ENCODE data around the gene DELE1.

The DELE1 gene

GRCh38 chr5:141957367-141957996, 33.8 kb downstream of the DELE1 start:
- DNase-seq (ENCODE audit: low read depth), result no peak

DNA sequence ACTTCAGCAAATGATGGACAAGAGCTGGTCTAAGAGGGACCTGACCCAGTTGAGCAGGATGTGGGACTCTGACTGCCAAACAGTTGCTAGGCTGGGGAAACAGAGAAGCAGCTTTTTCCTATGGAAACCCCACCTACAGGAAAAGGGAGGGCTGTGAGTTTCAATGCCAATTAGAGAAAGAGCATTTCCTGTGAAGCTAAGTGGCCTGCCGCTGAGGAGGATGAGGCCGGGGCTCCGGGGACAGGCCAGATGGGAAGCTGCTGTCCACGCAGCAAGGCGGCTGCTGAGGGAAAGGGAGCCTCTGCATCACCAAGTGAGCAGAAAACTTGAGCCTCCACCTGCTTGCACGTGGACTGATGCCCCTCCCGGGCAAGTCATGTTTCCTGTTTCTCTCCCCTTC, 34.4 kb downstream of the DELE1 start, which contains the start of gene PCDH12:
TSS of gene PCDH12 (minus strand) at position 90 of the 400 bp plus-strand sequence. CDS start 351 bp downstream, outside the sequence.
- no peak for DNase-seq (ENCODE audit: low read depth)

DNA sequence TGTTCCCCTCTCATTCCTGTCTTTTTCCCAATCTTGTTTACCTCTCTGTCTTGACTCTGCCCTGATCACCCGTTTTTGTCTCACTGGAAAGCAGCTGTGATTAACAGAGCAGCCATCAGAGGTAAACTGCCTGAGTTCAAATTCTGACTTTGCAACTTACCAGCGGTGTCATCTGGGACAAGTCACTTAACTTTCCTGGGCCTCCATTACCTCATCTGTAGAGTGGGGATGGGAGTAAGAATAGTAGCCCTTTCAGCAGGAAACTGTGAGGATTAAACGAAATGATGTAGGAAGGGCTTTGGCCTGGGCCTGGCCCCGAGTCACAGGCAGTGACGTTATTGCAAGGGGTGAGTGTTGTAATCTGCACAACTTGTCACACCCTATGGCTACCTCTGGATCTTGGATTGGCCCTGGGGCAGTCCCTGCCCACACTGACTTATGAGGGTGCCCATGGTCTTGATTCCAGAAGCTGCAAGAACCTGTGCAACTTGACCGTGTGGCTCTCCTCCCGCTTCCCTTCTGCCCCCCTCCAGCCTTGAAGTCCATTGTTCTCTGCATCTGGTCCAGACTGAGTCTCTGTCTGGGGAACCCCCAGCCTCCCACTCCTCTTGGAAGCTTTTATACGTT, 35.0 kb downstream of the DELE1 start:
- DNase-seq (ENCODE audit: low read depth), result no peak

GRCh38 chr5:141960018-141960417, 36.3 kb downstream of the DELE1 start:
- no peak for DNase-seq (ENCODE audit: low read depth)

DNA sequence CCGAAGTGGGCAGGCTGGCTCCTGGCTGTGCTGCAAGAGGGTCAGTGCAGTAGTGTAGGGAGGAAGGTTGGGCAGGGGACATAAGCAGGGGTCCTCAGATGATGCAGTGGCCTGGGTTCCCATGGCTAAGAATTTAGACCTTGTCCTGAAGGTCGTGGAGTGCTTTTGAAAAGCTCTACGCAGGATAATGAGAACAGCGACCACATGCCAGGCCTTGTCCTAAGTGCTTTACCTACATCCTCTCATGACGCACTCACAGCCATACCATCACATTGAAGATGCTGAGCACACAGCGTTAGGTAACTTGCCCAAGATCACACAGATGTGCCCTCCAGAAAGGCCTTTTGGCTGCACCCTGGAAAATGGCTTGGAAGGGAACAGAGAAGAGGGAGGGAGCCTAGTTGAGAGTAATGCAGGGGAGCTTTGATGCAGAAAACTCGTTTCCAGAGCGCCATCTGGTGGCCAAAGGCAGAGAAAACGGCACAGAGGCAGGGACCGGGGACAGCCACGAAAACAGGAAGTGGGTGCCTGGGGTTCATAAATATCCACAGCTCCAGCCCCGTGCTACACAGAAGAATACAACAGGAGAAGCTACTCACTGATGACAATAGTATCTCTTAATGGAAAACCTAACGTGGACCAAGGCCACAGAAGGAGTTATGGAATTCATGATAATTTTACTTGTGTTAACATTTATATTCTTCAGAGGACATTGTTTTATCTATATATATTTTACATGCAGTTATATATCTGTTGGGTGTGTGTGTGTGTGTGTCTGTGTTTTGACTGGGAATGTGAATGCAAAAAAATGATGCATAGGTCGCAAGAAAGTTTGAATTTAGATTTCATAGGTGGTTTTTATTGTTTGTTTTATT, 37.0 kb downstream of the DELE1 start:
- DNase-seq (ENCODE audit: low read depth), result peak; percentile 82

- DNase-seq (ENCODE audit: low read depth), result no peak
Observed at GRCh38 chr5:141961466-141961865, 37.8 kb downstream of the DELE1 start.

DNA sequence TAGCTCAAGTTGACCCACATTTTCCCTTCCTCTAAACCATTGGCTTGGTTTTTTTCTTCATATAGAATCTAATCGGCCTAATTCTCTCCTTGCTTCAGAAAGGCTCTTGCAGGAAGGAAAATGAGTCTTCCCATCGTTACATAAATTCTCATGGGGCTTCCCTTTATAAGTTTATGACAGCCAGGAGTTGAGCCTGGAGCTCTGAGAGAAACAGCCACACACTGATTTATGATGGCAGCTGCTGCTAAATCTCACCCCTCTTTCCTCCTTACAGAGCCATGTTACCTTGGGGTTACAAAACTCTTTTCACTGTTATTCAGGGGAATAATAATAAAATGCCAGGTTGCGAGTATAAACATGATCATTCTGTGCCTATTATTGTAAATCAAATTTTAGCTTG, 40.0 kb downstream of the DELE1 start:
- no peak for DNase-seq (ENCODE audit: low read depth)

- DNase-seq (ENCODE audit: low read depth), result no peak
Observed at GRCh38 chr5:141965071-141965470, 41.4 kb downstream of the DELE1 start.

DNA sequence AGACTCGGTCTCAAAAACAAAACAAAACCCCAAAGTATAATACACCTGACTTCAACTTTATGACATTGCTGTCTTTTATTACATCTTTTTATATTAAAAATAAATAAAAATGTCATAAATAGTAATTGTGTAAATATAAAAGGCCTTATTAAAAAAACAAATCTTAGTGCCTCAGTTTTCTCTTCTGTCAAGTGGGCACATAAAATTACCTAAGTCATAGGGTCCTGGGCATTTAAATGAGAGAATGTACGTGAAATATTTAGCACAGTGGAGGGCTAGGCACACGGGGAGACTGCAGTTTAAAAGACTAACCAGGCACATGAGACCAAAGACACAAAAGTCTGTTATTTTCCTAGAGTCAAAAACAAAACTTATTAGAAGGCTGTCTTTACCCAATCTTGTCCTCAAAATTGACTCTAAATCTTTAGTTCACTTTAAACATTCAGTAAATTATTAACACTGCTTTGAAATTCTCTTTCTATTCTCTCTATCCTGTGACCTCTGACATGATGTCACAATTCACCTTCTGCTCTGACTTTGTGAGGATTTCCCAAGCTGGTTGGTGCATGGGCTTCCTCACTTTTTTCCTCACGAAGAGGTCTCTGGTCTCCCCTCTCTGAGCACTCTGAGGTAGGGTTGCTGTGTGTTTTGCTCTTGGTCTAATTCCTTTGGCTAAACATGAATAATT, 42.7 kb downstream of the DELE1 start:
- DNase-seq (ENCODE audit: low read depth), result no peak

DNA sequence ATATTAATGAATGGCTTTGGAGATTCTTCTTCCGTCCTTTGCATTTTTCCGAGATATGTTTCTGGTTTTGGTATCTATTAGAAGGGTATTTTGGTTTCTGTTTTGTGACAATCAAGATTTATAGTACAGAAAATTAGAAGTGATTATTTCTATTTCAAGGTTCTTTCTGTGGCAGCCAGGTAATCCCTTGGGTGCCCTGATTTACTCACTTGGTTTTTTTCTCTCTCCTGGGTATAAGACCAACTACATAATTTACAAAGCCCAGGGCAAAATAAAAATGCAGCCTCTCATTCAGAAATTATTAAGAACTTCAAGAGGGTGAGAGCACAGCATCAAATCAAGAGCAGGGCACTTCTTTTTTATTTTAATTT, 43.3 kb downstream of the DELE1 start:
- DNase-seq (ENCODE audit: low read depth), result no peak

DNA sequence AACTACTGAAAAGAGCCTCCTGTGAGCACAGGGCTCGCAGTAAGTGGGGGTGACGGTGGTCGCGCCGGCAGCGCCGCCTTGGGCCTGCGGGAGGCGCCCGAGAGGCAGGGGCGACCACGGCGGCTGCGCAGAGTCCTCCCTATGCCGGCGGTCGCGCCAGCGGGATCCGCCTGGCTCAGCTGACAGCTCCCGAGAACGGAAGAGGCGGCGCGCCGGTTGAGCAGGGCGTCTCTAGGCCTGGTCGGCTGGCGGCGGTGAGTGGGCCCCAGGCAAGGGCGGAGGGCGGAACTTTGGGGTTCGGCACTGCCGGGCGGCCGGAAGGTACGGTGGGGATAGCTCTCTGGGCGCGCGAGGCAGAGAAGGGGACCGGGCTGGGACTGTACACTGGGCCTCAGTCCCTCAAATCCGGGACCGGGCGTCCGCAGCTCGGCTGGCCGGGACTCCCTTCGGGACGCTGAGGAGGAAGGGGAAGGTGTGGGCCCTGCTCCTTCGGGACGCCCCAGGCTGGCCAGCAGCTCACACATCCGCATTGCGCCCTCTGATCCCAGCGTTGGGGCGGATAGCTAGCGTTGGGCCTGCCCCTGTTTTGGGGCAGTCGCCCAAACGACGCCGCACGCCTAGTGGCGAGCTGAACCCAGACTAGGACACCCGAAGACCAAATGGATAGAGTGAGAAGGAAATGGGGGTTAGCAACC, 45.4 kb downstream of the DELE1 start, which contains the start of gene RNF14:
TSS of gene RNF14 (plus strand) at position 192 of the 695 bp plus-strand sequence. CDS start 4,484 bp downstream, outside the sequence.
- peak; percentile 96 for DNase-seq (ENCODE audit: low read depth)

- DNase-seq (ENCODE audit: low read depth), result no peak
Observed at GRCh38 chr5:141969783-141970771, 46.4 kb downstream of the DELE1 start.

- DNase-seq (ENCODE audit: low read depth), result no peak
Observed at GRCh38 chr5:141973871-141974595, 50.4 kb downstream of the DELE1 start.

DNA sequence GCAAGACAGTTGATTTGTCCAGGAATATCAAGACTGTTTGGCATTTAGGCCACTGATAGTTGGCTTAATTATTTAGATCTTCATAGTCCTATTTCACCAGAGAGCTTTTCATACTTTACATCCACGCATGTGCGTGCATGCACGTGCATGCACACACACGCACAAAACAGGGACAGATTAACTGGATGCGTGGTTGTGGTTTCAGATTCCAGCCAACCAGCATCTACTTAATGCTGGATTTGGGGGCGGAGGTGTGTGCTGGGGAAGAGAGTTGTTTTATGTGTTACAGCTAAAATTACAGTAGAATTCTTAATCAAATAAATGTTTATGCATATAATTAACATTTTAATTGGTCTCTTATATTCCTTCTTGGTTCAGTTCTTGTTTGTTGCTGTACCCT, 52.5 kb downstream of the DELE1 start:
- DNase-seq (ENCODE audit: low read depth), result no peak

DNA sequence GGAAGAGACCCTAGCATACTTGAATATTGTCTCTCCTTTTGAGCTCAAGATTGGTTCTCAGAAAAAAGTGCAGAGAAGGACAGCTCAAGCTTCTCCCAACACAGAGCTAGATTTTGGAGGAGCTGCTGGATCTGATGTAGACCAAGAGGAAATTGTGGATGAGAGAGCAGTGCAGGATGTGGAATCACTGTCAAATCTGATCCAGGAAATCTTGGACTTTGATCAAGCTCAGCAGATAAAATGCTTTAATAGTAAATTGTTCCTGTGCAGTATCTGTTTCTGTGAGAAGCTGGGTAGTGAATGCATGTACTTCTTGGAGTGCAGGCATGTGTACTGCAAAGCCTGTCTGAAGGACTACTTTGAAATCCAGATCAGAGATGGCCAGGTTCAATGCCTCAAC, 54.7 kb downstream of the DELE1 start:
- no peak for DNase-seq (ENCODE audit: low read depth)

DNA sequence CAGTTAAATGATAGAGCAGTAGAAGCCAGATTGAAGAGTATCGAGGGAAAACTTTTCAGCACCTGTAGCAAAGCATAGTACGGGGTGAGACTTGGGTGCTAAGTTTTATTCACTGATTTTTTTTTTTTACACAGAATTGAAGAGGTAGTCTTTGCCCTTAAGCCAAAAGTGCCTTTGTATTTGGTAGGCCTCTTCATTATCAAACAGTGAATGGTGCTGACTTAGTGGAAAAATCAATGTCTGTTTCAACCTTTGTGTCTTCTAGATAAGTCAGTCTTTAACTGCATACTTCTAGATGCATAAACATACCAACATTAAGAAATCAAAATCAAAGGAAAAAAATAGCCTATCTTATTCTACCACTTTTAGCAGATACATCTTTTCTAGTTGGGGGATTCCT, 59.0 kb downstream of the DELE1 start:
- no peak for DNase-seq (ENCODE audit: low read depth)

DNA sequence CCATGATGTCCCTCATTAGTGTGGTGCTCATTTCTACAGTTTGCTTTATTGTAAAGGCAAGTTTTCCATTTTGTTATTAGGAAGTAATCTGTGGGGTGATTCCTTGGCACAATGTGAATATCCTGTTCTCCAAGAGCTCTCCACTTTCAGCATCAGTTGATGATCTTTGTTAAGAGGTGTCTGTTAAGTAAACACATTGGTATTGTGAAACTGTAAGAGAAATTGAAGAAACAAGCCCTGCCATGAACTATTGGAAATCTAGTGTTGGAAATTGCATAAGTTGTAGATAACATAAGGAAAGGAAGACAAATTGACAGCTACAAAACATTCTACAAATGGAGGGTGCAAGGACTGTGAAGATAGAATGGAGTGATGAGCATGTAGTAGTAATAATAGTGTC, 62.4 kb downstream of the DELE1 start:
- DNase-seq (ENCODE audit: low read depth), result no peak

- no peak for DNase-seq (ENCODE audit: low read depth)
Observed at GRCh38 chr5:141989720-141990119, 66.0 kb downstream of the DELE1 start.

All from activated T-cell treated with anti-CD3 and anti-CD28 coated beads for 48 hours (primary cell).